ENCODE measurements around the gene CD82.
"Not testable (repeated sequence)": the region's sequence is repeated elsewhere in the genome, so short reads cannot be mapped to it uniquely, and the experiment has no call there.

Gene CD82

GRCh38 chr11:44548032-44548695 is 17.3 kb upstream of the CD82 start:
- Histone ChIP-seq H3K27me3 (no peaks in the 10 kb centered on the region), H3K36me3 (no peaks in the 10 kb centered on the region), H3K4me1 (no peaks in the 10 kb centered on the region), H3K9me3 (peaks cover 15% of the 10 kb centered on the region), H3K4me3 (no peak overlapping the region), H4K20me1 (no peaks in the 10 kb centered on the region), H3K27ac (no peak overlapping the region), H3K9ac (no peak overlapping the region), H3K4me2 (no peak overlapping the region)
- TF ChIP-seq Cebpa-rat (IDR thresholded peaks at IDR 0.05): no peak

GRCh38 chr11:44548961-44549749 is 16.3 kb upstream of the CD82 start:
- H3K9ac ChIP-seq, H3K27me3 ChIP-seq, H3K36me3 ChIP-seq, H3K4me2 ChIP-seq, H3K27ac ChIP-seq, H3K4me1 ChIP-seq, H4K20me1 ChIP-seq, H3K4me3 ChIP-seq: not testable (repeated sequence)
- H3K9me3 ChIP-seq: peaks cover 15% of the 10 kb centered on the region

- no peaks in the 10 kb centered on the region for H3K36me3 ChIP-seq
- H3K4me1 ChIP-seq: peaks cover under 1% of the 10 kb centered on the region; the same call in 1 of the 2 replicates
- no peak overlapping the region for H3K9ac ChIP-seq
- H4K20me1 ChIP-seq: no peaks in the 10 kb centered on the region
- H3K9me3 ChIP-seq: peaks cover 15% of the 10 kb centered on the region
- H3K27ac ChIP-seq: no peak overlapping the region
- H3K27me3 ChIP-seq: no peaks in the 10 kb centered on the region
- H3K4me2 ChIP-seq: no peak overlapping the region
- no peak for TF ChIP-seq Cebpa-rat (IDR thresholded peaks at IDR 0.05)
- H3K4me3 ChIP-seq: no peak overlapping the region
Observed at GRCh38 chr11:44550123-44550522, 15.3 kb upstream of the CD82 start.

- Histone ChIP-seq H3K4me3 (no peak overlapping the region), H3K27ac (no peak overlapping the region), H4K20me1 (no peaks in the 10 kb centered on the region), H3K36me3 (no peaks in the 10 kb centered on the region), H3K4me2 (no peak overlapping the region), H3K27me3 (no peaks in the 10 kb centered on the region), H3K4me1 (peaks cover 6% of the 10 kb centered on the region), H3K9me3 (peaks cover 7% of the 10 kb centered on the region; the same call in 1 of the 2 replicates), H3K9ac (no peak overlapping the region)
- TF ChIP-seq Cebpa-rat (IDR thresholded peaks at IDR 0.05): no peak
Observed at GRCh38 chr11:44551456-44552139, 13.9 kb upstream of the CD82 start.

GRCh38 chr11:44555031-44555800 is 10.2 kb upstream of the CD82 start:
- Histone ChIP-seq H3K4me2 (no peak overlapping the region; the same call in 1 of the 2 replicates), H3K4me3 (no peak overlapping the region), H3K9ac (no peak overlapping the region), H3K36me3 (no peaks in the 10 kb centered on the region), H4K20me1 (no peaks in the 10 kb centered on the region), H3K4me1 (peaks cover 41% of the 10 kb centered on the region), H3K27ac (no peak overlapping the region), H3K27me3 (no peaks in the 10 kb centered on the region), H3K9me3 (peaks cover 7% of the 10 kb centered on the region; the same call in 1 of the 2 replicates)
- no peak for TF ChIP-seq Cebpa-rat (IDR thresholded peaks at IDR 0.05)

- no peak for TF ChIP-seq Cebpa-rat (IDR thresholded peaks at IDR 0.05)
- no peak overlapping the region for H3K9ac ChIP-seq
- H3K4me3 ChIP-seq: no peak overlapping the region
- H3K4me1 ChIP-seq: peaks cover 51% of the 10 kb centered on the region
- H3K36me3 ChIP-seq: no peaks in the 10 kb centered on the region
- H4K20me1 ChIP-seq: no peaks in the 10 kb centered on the region
- peak overlapping the region; percentile 45 for H3K4me2 ChIP-seq
- no peaks in the 10 kb centered on the region for H3K27me3 ChIP-seq
- no peak overlapping the region for H3K27ac ChIP-seq
- peaks cover 7% of the 10 kb centered on the region; the same call in 1 of the 2 replicates for H3K9me3 ChIP-seq
Observed at GRCh38 chr11:44556735-44557409, 8.6 kb upstream of the CD82 start.

GRCh38 chr11:44557464-44557863 is 8.0 kb upstream of the CD82 start:
- no peak for TF ChIP-seq Cebpa-rat (IDR thresholded peaks at IDR 0.05)
- Histone ChIP-seq H3K36me3 (no peaks in the 10 kb centered on the region), H3K4me3 (no peak overlapping the region), H3K27me3 (no peaks in the 10 kb centered on the region), H3K4me2 (peak overlapping the region; percentile 45), H3K4me1 (peaks cover 51% of the 10 kb centered on the region), H4K20me1 (no peaks in the 10 kb centered on the region), H3K27ac (no peak overlapping the region), H3K9ac (no peak overlapping the region), H3K9me3 (peaks cover 7% of the 10 kb centered on the region; the same call in 1 of the 2 replicates)

GRCh38 chr11:44559207-44559939 is 6.1 kb upstream of the CD82 start:
- Histone ChIP-seq H3K4me3 (no peak overlapping the region; the same call in 1 of the 2 replicates), H3K36me3 (no peaks in the 10 kb centered on the region), H3K9ac (no peak overlapping the region; the same call in 1 of the 2 replicates), H3K4me2 (peak overlapping the region; percentile 66), H3K27me3 (no peaks in the 10 kb centered on the region), H4K20me1 (no peaks in the 10 kb centered on the region), H3K9me3 (no peaks in the 10 kb centered on the region), H3K4me1 (peaks cover 63% of the 10 kb centered on the region), H3K27ac (peak overlapping the region; percentile 32)
- no peak for TF ChIP-seq Cebpa-rat (IDR thresholded peaks at IDR 0.05)

- H3K27me3 ChIP-seq, H3K36me3 ChIP-seq, H3K9ac ChIP-seq, H3K9me3 ChIP-seq, H3K4me3 ChIP-seq, H4K20me1 ChIP-seq: not testable (repeated sequence)
- H3K4me1 ChIP-seq: peaks cover 68% of the 10 kb centered on the region
- H3K4me2 ChIP-seq: peak overlapping the region; percentile 66
- peak overlapping the region; percentile 32 for H3K27ac ChIP-seq
Observed at GRCh38 chr11:44559940-44560300, 5.5 kb upstream of the CD82 start.
